Activated T-cell treated with anti-CD3 and anti-CD28 coated beads for 1 hour (primary cell): Measurements from ENCODE around the gene TNFAIP8L3.
"Not testable (repeated sequence)": the region's sequence is repeated elsewhere in the genome, so short reads cannot be mapped to it uniquely, and the experiment has no call there.

ENCODE experiments used
- DNase-seq: peaks from one replicate; pipeline ENCODE4 v3.0.0-alpha.2; 2020; ENCODE audit warnings: low read depth

TNFAIP8L3 gene

GRCh38 chr15:51094606-51095569 lies at the start of gene TNFAIP8L3:
TNFAIP8L3 (minus strand) TSS chr15:51094906; CDS start chr15:51094595, 311 bp downstream.
- DNase-seq: no peak

DNA sequence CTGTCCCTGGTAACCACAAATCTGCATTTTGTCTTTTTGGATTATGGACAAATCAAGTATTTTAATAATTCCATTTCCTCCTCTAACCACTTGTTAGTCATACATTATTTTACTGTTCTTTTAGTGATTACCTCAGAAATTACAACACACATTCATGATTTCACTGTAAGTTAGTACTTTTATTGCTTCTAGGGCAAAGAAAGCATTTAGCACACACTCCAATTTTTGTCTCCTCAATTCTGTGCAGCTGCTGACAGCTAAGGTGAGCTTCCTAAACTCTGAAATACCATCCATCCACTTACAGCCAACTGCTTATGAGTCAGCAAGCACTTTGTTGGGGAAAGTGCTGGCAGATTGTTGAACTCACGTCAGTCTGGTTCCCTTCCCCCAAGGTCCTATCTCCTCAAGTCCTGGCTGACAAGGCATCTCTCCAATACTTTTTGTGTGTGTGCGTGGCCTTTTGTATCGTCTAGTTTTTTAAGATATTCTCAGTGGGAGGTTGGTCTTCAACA lies 49.4 kb upstream of the TNFAIP8L3 start:
- DNase-seq: no peak

GRCh38 chr15:51140347-51140746 lies 45.6 kb upstream of the TNFAIP8L3 start:
- DNase-seq: not testable (repeated sequence)

DNA sequence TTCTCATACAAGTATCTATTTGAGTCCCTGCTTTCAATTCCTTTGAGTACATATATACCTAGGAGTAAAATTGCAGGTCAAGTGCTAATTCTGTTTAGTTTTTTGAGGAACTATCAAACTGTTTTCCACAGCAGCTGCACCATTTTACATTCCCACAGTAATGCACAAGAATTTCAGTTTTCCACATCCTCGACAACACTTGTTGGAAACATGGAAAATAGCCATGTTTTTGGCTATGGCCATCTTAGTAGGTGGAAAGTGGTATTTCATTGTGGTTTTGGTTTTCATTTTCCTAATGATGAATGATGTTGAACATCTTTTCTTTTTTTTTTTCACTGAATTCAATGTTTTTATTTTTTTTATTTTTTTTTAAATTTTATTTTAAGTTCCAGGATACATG lies 44.4 kb upstream of the TNFAIP8L3 start:
- DNase-seq: no peak

DNA sequence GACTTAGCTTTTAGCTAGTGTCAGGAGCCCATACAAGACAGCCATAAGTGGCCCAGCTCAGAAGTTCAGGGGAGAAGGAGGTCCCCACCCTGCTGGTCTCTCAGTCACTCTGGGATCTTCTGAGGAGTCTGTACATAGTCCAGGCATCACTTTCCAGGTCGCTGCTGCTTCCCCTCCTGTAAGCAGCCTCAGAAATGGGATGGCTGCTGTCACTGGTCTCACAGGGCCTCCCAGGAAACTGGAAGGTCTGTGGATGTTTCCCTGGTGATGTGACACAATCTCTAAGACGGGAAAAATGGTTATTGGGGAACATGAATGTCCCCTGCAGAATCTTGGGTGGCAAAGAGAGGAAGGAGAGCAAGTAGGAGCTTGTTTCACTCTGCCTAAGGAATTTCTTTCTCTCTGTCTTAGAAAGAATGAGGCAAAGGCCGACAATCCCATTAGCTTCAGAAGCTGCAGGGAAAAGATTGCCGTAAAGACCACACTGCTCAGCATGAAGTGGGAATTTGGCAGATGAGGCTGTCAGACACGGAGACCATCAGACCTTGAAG lies 43.2 kb upstream of the TNFAIP8L3 start:
- DNase-seq: no peak

- no peak for DNase-seq
Observed at GRCh38 chr15:51137024-51137423, 42.3 kb upstream of the TNFAIP8L3 start.

- no peak for DNase-seq
Observed at GRCh38 chr15:51135276-51135675, 40.6 kb upstream of the TNFAIP8L3 start.

- no peak for DNase-seq
Observed at GRCh38 chr15:51134416-51135199, 39.9 kb upstream of the TNFAIP8L3 start.

- DNase-seq: no peak
Observed at GRCh38 chr15:51133140-51133765, 38.5 kb upstream of the TNFAIP8L3 start.

DNA sequence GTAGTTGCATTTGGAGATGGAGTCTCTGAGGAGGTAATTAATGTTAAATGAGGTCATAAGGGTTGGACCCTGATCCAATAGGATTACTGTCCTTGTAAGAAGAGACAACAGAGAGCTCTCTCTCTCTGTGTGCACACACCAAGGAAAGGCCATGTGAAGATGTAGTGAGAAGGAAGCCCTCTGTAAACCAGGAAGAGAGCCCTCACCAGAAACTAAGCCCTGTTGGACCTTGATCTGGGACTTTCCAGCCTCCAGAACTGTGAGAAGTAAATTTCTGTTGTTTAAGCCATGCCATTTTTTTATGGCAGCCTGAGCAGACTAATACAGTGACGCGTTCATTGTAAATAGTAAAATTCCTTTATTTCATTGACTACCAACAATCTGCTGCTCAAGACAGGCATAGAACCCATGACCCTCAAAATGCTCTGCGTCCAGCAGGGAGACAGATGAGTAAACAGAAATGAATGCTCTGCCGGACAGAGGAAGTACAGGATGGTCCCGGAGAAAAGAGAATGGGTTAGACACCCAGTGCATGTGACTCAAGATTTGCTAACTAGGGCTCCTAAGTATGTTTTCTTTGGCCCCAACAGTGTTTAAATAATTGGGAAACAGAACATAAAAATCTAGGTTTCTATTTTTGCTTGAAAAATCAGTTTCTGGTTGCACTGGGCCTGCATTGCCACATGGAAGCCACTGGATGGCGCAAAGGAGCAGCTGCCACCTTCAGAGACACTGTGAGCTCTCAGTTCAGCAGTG lies 37.9 kb upstream of the TNFAIP8L3 start:
- no peak for DNase-seq

DNA sequence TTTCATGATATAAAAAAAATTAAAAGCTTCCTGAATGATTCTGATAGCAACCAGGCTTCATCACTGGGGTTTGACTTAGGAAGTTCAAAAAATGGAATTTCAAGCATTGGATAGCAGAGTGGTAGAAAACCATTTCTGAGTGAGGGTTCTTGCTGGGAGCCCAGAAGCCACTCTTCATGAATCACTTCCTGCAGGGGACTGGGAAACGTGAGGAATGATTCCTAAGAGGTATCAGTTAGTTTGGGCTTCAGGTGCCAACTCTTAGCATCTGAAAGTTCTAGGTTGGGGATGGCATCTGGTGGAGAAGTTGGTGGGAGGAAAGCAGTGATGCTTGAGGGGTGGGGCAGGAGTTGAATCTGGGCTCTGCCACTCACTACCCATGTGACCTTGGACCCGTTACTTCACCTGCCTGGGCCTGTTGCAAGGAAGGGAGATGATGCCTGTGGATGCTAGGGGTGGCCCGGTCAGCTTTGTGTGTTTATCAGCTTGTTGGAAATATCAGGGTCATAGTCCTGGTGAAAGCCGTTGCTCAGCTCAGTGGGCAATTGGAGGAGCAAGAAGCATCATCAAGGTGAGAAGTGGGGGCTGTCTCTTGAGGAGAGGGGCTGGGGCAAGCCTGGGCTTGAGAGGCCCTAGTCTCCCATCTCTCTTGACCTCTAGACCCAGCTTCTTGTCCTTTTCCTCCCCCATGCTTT lies 37.0 kb upstream of the TNFAIP8L3 start:
- DNase-seq: no peak

DNA sequence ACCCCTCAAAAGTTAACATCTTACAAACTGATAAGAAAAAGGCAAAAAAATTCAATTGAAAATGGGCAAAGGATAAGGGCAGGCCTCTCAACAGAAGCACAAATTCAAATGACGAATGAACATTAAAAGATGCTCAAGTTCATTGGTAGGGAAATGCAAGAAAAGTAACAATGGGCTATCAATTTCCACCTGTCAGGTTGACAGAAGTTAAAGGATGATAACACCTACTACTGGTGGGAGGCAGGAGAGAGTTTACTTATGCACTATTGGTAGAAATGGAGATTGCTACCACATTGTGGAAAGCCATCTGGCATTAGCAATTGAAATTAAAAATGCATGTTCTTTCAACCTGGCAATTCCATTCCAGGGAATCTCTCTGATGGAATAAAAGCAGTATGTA lies 35.6 kb upstream of the TNFAIP8L3 start:
- DNase-seq: no peak

- no peak for DNase-seq
Observed at GRCh38 chr15:51129535-51130188, 35.0 kb upstream of the TNFAIP8L3 start.

DNA sequence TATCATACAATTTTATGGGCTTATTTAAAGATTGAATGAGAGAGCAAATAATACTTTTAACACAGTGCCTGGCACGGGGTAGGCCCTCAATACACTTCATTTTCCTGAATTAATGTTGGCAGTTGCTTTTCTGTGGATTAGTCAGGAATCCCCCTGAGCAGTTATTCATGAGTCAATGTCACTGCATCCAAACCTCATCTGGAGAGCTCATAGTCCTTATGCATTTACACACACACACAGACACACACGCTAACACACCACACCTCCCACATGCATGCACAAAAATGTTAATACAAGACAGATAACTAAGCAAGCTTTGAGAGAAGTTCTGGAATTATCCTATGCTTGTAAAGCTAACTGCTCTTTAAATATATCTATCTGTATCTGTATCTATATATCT lies 34.0 kb upstream of the TNFAIP8L3 start:
- no peak for DNase-seq

- no peak for DNase-seq
Observed at GRCh38 chr15:51126842-51127241, 32.1 kb upstream of the TNFAIP8L3 start.

DNA sequence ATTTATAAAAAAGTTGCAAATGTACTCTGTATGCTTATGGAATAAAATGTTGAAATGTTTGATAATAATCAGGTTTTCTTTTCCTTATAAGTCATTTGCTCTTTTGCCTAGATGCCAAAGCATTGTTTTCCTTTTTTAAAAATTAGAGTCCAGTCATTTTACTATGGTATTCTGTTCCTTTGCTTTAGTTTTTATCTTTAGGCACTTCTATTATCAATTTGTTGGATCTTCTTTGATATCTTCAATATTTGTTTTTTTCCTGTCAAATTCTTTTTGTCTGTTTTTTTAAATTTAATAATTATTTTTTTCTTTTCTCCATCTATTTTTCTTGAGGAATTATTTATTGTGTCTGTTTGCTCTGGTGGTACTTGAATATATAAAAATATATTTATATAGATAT lies 28.3 kb upstream of the TNFAIP8L3 start:
- DNase-seq: not testable (repeated sequence)

- no peak for DNase-seq
Observed at GRCh38 chr15:51121631-51122225, 27.0 kb upstream of the TNFAIP8L3 start.

DNA sequence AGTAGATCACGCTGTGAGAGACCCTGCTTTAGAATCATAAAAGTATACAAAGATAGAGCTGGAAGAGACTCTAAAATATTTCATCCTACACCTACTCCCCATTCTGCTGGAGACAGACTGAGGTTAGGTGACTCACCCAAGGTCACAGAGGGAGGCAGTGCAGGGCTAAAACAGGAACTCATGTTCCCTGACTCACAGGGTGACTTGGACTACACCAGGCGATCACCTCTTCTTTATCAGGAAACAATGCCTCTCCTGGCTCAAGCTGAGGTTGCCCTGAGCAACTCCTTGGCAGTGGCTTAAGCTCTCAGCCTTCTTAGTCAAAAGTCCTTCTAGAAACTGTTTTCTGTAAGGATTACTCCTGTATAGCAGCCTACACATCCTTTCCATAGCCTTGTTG lies 26.4 kb upstream of the TNFAIP8L3 start:
- no peak for DNase-seq

- DNase-seq: no peak
Observed at GRCh38 chr15:51119120-51119519, 24.4 kb upstream of the TNFAIP8L3 start.

DNA sequence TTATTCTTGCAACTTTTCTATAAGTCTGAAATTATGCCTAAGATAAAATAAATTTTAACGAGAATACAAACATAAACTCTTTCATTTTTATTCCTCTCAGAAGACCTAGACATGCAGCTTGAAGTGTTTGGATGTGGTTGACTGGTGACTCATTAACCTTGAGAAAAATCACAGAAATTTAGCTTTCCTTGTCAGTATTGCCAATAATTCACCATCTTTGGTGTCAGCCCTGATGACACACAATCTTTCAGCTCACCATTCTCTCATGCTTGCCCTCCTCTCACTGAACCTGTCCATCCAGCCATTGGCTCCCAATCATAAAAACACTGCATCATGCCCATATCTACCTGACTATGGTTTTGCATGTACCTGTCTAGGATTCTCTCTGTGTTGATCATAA lies 22.6 kb upstream of the TNFAIP8L3 start:
- DNase-seq: no peak
